GM12878 (cell line): ENCODE data around the gene SFI1. TPM values are rescaled to one million over a fixed set of nuclear protein-coding genes. Genes with fewer than 3 reads are reported as not detected.

Source experiments
- ATAC-seq: fragments of 200-7000 bp; cut with Tn5 transposase; 3 replicates; pipeline ENCODE4 v1.9.1; 2020; ENCODE audit warnings: mild to moderate bottlenecking, moderate library complexity
- BruUV-seq: library from RNA; stranded (reverse); fragments of 400-500 nt; replicated peaks from 2 replicates; lab custom pipeline; 2021; lab: Mats Ljungman, UMichigan
- CTCF ChIA-PET: fragments of 300-600 bp; sonication (Branson Sonifier 250); formaldehyde crosslinking; extraction: SDS; loops from one replicate; lab custom pipeline; 2021; ENCODE audit warnings: inconsistent platforms; lab: Yijun Ruan, JAX
- POLR2A ChIA-PET: fragments of 350-600 bp; formaldehyde crosslinking; extraction: SDS; loops from one replicate; lab custom pipeline; 2021; ENCODE audit warnings: inconsistent platforms; lab: Charles Lee
- RAD21 ChIA-PET: fragments of 300-600 bp; sonication (Branson Sonifier 250); formaldehyde crosslinking; loops from one replicate; lab custom pipeline; 2023; ENCODE audit warnings: antibody characterized with exemption; ENCODE audit not compliant: unreplicated experiment; lab: Charles Lee
- SMC1A ChIA-PET: fragments of 300-600 bp; sonication (Branson Sonifier 250); formaldehyde crosslinking; loops from one replicate; lab custom pipeline; 2023; ENCODE audit not compliant: unreplicated experiment, uncharacterized antibody; lab: Charles Lee
- DNase-seq: peaks from one replicate; pipeline ENCODE4 v3.0.0-alpha.2; 2011; ENCODE audit warnings: low read depth, low spot score
- FAIRE-seq: peaks from 3 replicates; lab custom pipeline; 2011; peaks lifted over from hg19 to GRCh38; lab: Jason Lieb, UNC
- H2AFZ ChIP-seq: 2 replicates; pipeline ENCODE4 v1.6.0; 2011; ENCODE audit warnings: low read depth, low read length, control low read depth; ENCODE audit not compliant: control insufficient read depth
- H3K27ac ChIP-seq: 2 replicates; pipeline ENCODE4 v1.5.1; 2011; ENCODE audit warnings: control low read depth; ENCODE audit not compliant: control insufficient read depth, insufficient read depth
- H3K27me3 ChIP-seq, 2 experiments: replicated peaks in 1 of 2; 2 replicates each; pipeline versions ENCODE4 v1.6.0 to v1.6.1; 2011; ENCODE audit warnings: low read length in 1 of 2; ENCODE audit not compliant: control insufficient read depth in 2 of 2, insufficient read depth in 2 of 2
- H3K36me3 ChIP-seq, 2 experiments: 2 replicates each; pipeline ENCODE4 v1.5.1; 2011; ENCODE audit warnings: low read length in 1 of 2; ENCODE audit not compliant: control insufficient read depth in 2 of 2, insufficient read depth in 2 of 2
- H3K4me1 ChIP-seq: 2 replicates; pipeline ENCODE4 v1.6.1; 2011; ENCODE audit warnings: mild to moderate bottlenecking, low read length, moderate library complexity, mixed read lengths; ENCODE audit not compliant: control insufficient read depth, insufficient read depth
- H3K4me2 ChIP-seq: 2 replicates; pipeline ENCODE4 v1.6.0; 2011; ENCODE audit warnings: control low read depth; ENCODE audit not compliant: control insufficient read depth, insufficient read depth
- H3K4me3 ChIP-seq: fragments of 200-600 bp; sonication (generic); 2 replicates; pipeline ENCODE4 v1.5.1; 2016
- H3K79me2 ChIP-seq: 2 replicates; pipeline ENCODE4 v1.6.0; 2011; ENCODE audit warnings: low read length; ENCODE audit not compliant: control insufficient read depth, insufficient read depth
- H3K9ac ChIP-seq: 2 replicates; pipeline ENCODE4 v1.8.0; 2011; ENCODE audit warnings: low read length, control low read depth, mixed read lengths; ENCODE audit not compliant: control insufficient read depth, insufficient read depth
- H3K9me3 ChIP-seq: replicated peaks from 3 replicates; pipeline ENCODE4 v1.5.1; 2011; ENCODE audit warnings: mild to moderate bottlenecking, low read length; ENCODE audit not compliant: control insufficient read depth, insufficient read depth
- H4K20me1 ChIP-seq: 2 replicates; pipeline ENCODE4 v1.6.0; 2011; ENCODE audit not compliant: control insufficient read depth, insufficient read depth
- BMI1 ChIP-seq: fragments of 450-650 bp; IDR thresholded peaks from 2 replicates; pipeline ENCODE4 v1.6.1; 2016; ENCODE audit warnings: mild to moderate bottlenecking, moderate library complexity, borderline replicate concordance
- BRCA1 ChIP-seq: IDR thresholded peaks from 2 replicates; pipeline ENCODE4 v1.6.1; 2011; ENCODE audit warnings: low read depth, low read length, improper control_type of control experiment
- POLR2A ChIP-seq: IDR thresholded peaks from 2 replicates; pipeline ENCODE4 v1.6.1; 2011; ENCODE audit warnings: low read depth, mild to moderate bottlenecking, low read length
- WGBS: methylation state at CpG from one replicate; pipeline ENCODE4 v1.1.6; 2016; ENCODE audit warnings: low lambda C conversion rate; ENCODE audit not compliant: insufficient replicate concordance, insufficient coverage; ENCODE audit errors: missing lambda C conversion rate; 5-methylcytosine and 5-hydroxymethylcytosine counted together
- in situ Hi-C: fragments of 300-500 bp; cut with MboI; formaldehyde crosslinking; loops from 9 replicates; pipeline ENCODE4 v1.14.3; 2018; ENCODE audit warnings: mixed read lengths
- intact Hi-C: fragments of 100-400 bp; cut with micrococcal nuclease; formaldehyde crosslinking; loops from one replicate; pipeline ENCODE4 v1.14.2; 2022; ENCODE audit not compliant: unreplicated experiment
- polyA plus RNA-seq, 11 experiments: library from polyadenylated mRNA; depleted of rRNA in 4 of 11; unstranded in 6 of 11; stranded (reverse) in 5 of 11; fragments of >200 nt; fragmentation: Nextera tagmentation in 4 of 11; fragmentation: Illumina TruSeq in 1 of 11; extraction: Ambion mirVana in 4 of 11; extraction: Trizol in 1 of 11; gene quantifications; 1 replicate in 1 of 11; 2 replicates in 10 of 11; pipeline versions ENCODE4 v1.2.1 to v1.2.3, GENCODE V29; 2011 to 2016; ENCODE audit warnings: inconsistent platforms in 2 of 11, missing spikeins in 2 of 11, low read depth in 1 of 11
- total RNA-seq, 4 experiments: library from RNA; depleted of rRNA in 3 of 4; stranded (reverse); fragments of >200 nt in 3 of 4; fragmentation: Illumina TruSeq in 1 of 4; extraction: Trizol in 1 of 4; gene quantifications; 2 replicates each; pipeline versions ENCODE4 v1.2.1 to v1.2.3, GENCODE V29; 2013 to 2021
- TF ChIP-seq, protein P1 (sequence below): fragments of 450-650 bp; conservative IDR thresholded peaks from 2 replicates; pipeline ENCODE4 v1.6.1; 2017; ENCODE audit warnings: mild to moderate bottlenecking, moderate library complexity
- TF ChIP-seq, protein P2 (sequence below): fragments of 450-650 bp; IDR thresholded peaks from 2 replicates; pipeline ENCODE4 v1.6.1; 2016; ENCODE audit warnings: mild to moderate bottlenecking

SFI1 gene
- total and polyA plus RNA-seq, 10 of the 15 experiments (the other 5 are each of a cell fraction or from before 2014, with no cell fraction given): 6.3 to 70.1 (median 30.4) TPM

DNA sequence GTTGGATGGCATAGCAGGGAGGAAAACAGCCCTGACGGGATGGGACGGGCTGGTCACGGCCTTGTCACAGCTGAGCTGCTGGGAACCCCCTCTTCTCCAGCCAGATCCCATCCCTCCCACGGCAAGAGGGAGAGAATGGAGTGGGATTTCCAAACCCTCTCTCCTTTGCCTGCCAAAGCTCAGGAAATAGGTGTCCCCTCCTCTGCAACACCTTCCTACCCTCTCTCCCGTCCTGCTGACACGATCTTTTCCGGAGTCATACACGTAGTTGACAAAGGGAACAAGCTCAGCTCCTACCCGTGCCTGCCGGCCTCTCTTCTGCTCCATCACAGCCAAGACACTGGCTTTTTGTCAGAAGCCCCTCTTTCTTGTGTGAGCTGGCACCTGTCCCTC is 117.6 kb downstream of the SFI1 start:
- Histone ChIP-seq H3K36me3 (peaks cover 16 to 23% of the 10 kb centered on the region in 2 experiments; a peak in 3 of 4 replicates), H3K4me1 (peaks cover 16% of the 10 kb centered on the region), H3K27ac (no peak overlapping the region), H3K9me3 (no peaks in the 10 kb centered on the region), H4K20me1 (no peaks in the 10 kb centered on the region), H3K4me2 (no peak overlapping the region), H3K9ac (no peak overlapping the region), H3K79me2 (no peaks in the 10 kb centered on the region), H2AFZ (no peak overlapping the region), H3K27me3 (no peaks in the 10 kb centered on the region), H3K4me3 (no peak overlapping the region)
- BruUV-seq: no TSS peak
- CTCF ChIA-PET: interaction anchor here (1.6 kb wide), 1 partner anchor 20 kb away, joined by 4 read pairs; no protein-coding TSS in a partner anchor
- ATAC-seq (no peak), DNase-seq (no peak), FAIRE-seq (no peak)
- SMC1A ChIA-PET: interaction anchor here (1.1 kb wide), 1 partner anchor 52 kb away, joined by 3 read pairs; no protein-coding TSS in a partner anchor
- intact Hi-C loops: no loop called here
- in situ Hi-C loops: no loop called here
- POLR2A ChIA-PET: interaction anchor here (0.6 kb wide), 1 partner anchor 50 kb away, joined by 3 read pairs; no protein-coding TSS in a partner anchor
- no peak for TF ChIP-seq BRCA1
- 0 out of 2 replicates have a peak, but pooled peaks have one; percentile 44 for TF ChIP-seq POLR2A
- TF ChIP-seq, protein P1, sequence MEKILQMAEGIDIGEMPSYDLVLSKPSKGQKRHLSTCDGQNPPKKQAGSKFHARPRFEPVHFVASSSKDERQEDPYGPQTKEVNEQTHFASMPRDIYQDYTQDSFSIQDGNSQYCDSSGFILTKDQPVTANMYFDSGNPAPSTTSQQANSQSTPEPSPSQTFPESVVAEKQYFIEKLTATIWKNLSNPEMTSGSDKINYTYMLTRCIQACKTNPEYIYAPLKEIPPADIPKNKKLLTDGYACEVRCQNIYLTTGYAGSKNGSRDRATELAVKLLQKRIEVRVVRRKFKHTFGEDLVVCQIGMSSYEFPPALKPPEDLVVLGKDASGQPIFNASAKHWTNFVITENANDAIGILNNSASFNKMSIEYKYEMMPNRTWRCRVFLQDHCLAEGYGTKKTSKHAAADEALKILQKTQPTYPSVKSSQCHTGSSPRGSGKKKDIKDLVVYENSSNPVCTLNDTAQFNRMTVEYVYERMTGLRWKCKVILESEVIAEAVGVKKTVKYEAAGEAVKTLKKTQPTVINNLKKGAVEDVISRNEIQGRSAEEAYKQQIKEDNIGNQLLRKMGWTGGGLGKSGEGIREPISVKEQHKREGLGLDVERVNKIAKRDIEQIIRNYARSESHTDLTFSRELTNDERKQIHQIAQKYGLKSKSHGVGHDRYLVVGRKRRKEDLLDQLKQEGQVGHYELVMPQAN: no peak
- TF ChIP-seq BMI1: no peak
- TF ChIP-seq, protein P2, sequence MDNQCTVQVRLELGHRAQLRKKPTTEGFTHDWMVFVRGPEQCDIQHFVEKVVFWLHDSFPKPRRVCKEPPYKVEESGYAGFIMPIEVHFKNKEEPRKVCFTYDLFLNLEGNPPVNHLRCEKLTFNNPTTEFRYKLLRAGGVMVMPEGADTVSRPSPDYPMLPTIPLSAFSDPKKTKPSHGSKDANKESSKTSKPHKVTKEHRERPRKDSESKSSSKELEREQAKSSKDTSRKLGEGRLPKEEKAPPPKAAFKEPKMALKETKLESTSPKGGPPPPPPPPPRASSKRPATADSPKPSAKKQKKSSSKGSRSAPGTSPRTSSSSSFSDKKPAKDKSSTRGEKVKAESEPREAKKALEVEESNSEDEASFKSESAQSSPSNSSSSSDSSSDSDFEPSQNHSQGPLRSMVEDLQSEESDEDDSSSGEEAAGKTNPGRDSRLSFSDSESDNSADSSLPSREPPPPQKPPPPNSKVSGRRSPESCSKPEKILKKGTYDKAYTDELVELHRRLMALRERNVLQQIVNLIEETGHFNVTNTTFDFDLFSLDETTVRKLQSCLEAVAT: no peak
- 89% methylated on average over 10 of the region's 10 CpGs for WGBS
- RAD21 ChIA-PET: interaction anchor here (1.1 kb wide), 1 partner anchor 162 kb away, joined by 3 read pairs; no protein-coding TSS in a partner anchor
